HepG2 (cell line): Measurements from ENCODE around the gene LCN12. TPM values are rescaled to one million over a fixed set of nuclear protein-coding genes. Genes with fewer than 3 reads are reported as not detected.
A peak's percentile ranks its signal among the peaks of the same experiment; 100 is the strongest.

Source experiments
- ATF1 ChIP-seq: IDR thresholded peaks from 2 replicates; pipeline ENCODE4 v1.6.1; 2016; ENCODE audit warnings: mild to moderate bottlenecking, control low read depth
- ATM ChIP-seq: fragments of 450-650 bp; IDR thresholded peaks from 2 replicates; pipeline ENCODE4 v1.7.1; 2017; ENCODE audit warnings: mild to moderate bottlenecking, borderline replicate concordance
- CEBPG ChIP-seq: IDR thresholded peaks from 2 replicates; pipeline ENCODE4 v1.6.1; 2016
- CHCHD3 ChIP-seq: sonication (generic); formaldehyde crosslinking; IDR thresholded peaks from 2 replicates; pipeline ENCODE4 v1.8.0; 2022; ENCODE audit warnings: mild to moderate bottlenecking, missing genetic modification reagents, moderate library complexity
- ELF3 ChIP-seq: IDR thresholded peaks from 2 replicates; pipeline ENCODE4 v1.6.1; 2016; ENCODE audit warnings: missing genetic modification reagents, missing compliant biosample characterization
- FOXJ3 ChIP-seq: sonication (generic); formaldehyde crosslinking; IDR thresholded peaks from 2 replicates; pipeline ENCODE4 v1.4.0; 2020; ENCODE audit warnings: missing genetic modification reagents, mild to moderate bottlenecking, borderline replicate concordance
- GABPB1 ChIP-seq: IDR thresholded peaks from 2 replicates; pipeline ENCODE4 v1.6.1; 2016; ENCODE audit warnings: mild to moderate bottlenecking, missing genetic modification reagents, moderate library complexity, missing compliant biosample characterization
- IKZF4 ChIP-seq: sonication (generic); formaldehyde crosslinking; IDR thresholded peaks from 2 replicates; pipeline ENCODE4 v1.5.1; 2020; ENCODE audit warnings: borderline replicate concordance, mild to moderate bottlenecking, low read depth, missing genetic modification reagents; ENCODE audit errors: not compliant biosample characterization
- MAF1 ChIP-seq: sonication (generic); formaldehyde crosslinking; IDR thresholded peaks from 2 replicates; pipeline ENCODE4 v1.5.0; 2020; ENCODE audit warnings: missing genetic modification reagents, borderline replicate concordance
- MATR3 ChIP-seq: sonication (generic); formaldehyde crosslinking; IDR thresholded peaks from 2 replicates; pipeline ENCODE4 v1.4.0; 2020; ENCODE audit warnings: missing genetic modification reagents
- PHB2 ChIP-seq: fragments of 450-650 bp; IDR thresholded peaks from 2 replicates; pipeline ENCODE4 v1.6.1; 2018; ENCODE audit not compliant: partially characterized antibody
- PHF20 ChIP-seq: sonication (generic); formaldehyde crosslinking; IDR thresholded peaks from 2 replicates; pipeline ENCODE4 v1.5.0; 2020; ENCODE audit warnings: mild to moderate bottlenecking, missing genetic modification reagents
- PRMT3 ChIP-seq: sonication (generic); formaldehyde crosslinking; IDR thresholded peaks from 2 replicates; pipeline ENCODE4 v1.8.1; 2022; ENCODE audit warnings: low read depth, mild to moderate bottlenecking, moderate library complexity, missing genetic modification reagents, borderline replicate concordance
- SIN3A ChIP-seq: IDR thresholded peaks from 2 replicates; pipeline ENCODE4 v1.6.1; 2011; ENCODE audit warnings: low read depth, mild to moderate bottlenecking, control low read depth, low read length, borderline replicate concordance
- YEATS2 ChIP-seq: sonication (generic); formaldehyde crosslinking; IDR thresholded peaks from 2 replicates; pipeline ENCODE4 v1.4.0; 2020; ENCODE audit warnings: missing genetic modification reagents, borderline replicate concordance
- ZBTB43 ChIP-seq: sonication (generic); formaldehyde crosslinking; conservative IDR thresholded peaks from 2 replicates; pipeline ENCODE4 v1.4.0; 2020; ENCODE audit warnings: missing genetic modification reagents
- ZBTB8A ChIP-seq: sonication (generic); formaldehyde crosslinking; IDR thresholded peaks from 2 replicates; pipeline ENCODE4 v1.4.0; 2020; ENCODE audit warnings: mild to moderate bottlenecking, low read depth, missing genetic modification reagents, borderline replicate concordance
- ZFP82 ChIP-seq: sonication (generic); formaldehyde crosslinking; IDR thresholded peaks from 2 replicates; pipeline ENCODE4 v1.5.1; 2020; ENCODE audit warnings: mild to moderate bottlenecking, missing genetic modification reagents, borderline replicate concordance
- ZNF33B ChIP-seq: sonication (generic); formaldehyde crosslinking; IDR thresholded peaks from 2 replicates; pipeline ENCODE4 v1.5.1; 2020; ENCODE audit warnings: mild to moderate bottlenecking, missing genetic modification reagents
- ZNF382 ChIP-seq: sonication (generic); formaldehyde crosslinking; IDR thresholded peaks from 2 replicates; pipeline ENCODE4 v1.5.0; 2020; ENCODE audit warnings: missing genetic modification reagents, mild to moderate bottlenecking, borderline replicate concordance
- ZNF496 ChIP-seq: sonication (generic); formaldehyde crosslinking; IDR thresholded peaks from 2 replicates; pipeline ENCODE4 v1.8.1; 2023; ENCODE audit warnings: mild to moderate bottlenecking, moderate library complexity, missing genetic modification reagents; ENCODE audit not compliant: insufficient replicate concordance
- ZNF772 ChIP-seq: sonication (generic); formaldehyde crosslinking; IDR thresholded peaks from 2 replicates; pipeline ENCODE4 v1.5.0; 2020; ENCODE audit warnings: mild to moderate bottlenecking, missing genetic modification reagents
- ZNF775 ChIP-seq: sonication (generic); formaldehyde crosslinking; IDR thresholded peaks from 2 replicates; pipeline ENCODE4 v1.4.0; 2020; ENCODE audit warnings: missing genetic modification reagents, mild to moderate bottlenecking, moderate library complexity, borderline replicate concordance
- ZNF781 ChIP-seq: sonication (generic); formaldehyde crosslinking; IDR thresholded peaks from 2 replicates; pipeline ENCODE4 v1.5.1; 2020; ENCODE audit warnings: borderline replicate concordance, mild to moderate bottlenecking, missing genetic modification reagents; ENCODE audit errors: not compliant biosample characterization
- polyA plus RNA-seq, 8 experiments: library from polyadenylated mRNA; depleted of rRNA in 3 of 8; stranded (reverse) in 7 of 8; unstranded in 1 of 8; fragments of >200 nt; fragmentation: Illumina TruSeq in 4 of 8; extraction: Trizol in 4 of 8; gene quantifications; 2 replicates each; pipeline versions ENCODE4 v1.2.1 to v1.2.3, GENCODE V29; 2011 to 2016; ENCODE audit warnings: low read depth in 4 of 8, missing spikeins in 1 of 8, mixed read lengths in 1 of 8; ENCODE audit not compliant: insufficient read depth in 1 of 8
- total RNA-seq, 5 experiments: library from RNA; depleted of rRNA; stranded (reverse); fragments of >200 nt; fragmentation: Illumina TruSeq; extraction: Trizol; gene quantifications; 2 replicates each; pipeline ENCODE4 v1.2.3, GENCODE V29; 2016; ENCODE audit warnings: low read depth in 1 of 5
- TF ChIP-seq, protein P1 (sequence below): sonication (generic); formaldehyde crosslinking; IDR thresholded peaks from 2 replicates; pipeline ENCODE4 v1.4.0; 2020; ENCODE audit warnings: mild to moderate bottlenecking, low read depth, missing genetic modification reagents
- TF ChIP-seq, protein P2 (sequence below): sonication (generic); formaldehyde crosslinking; IDR thresholded peaks from 2 replicates; pipeline ENCODE4 v1.4.0; 2020; ENCODE audit warnings: mild to moderate bottlenecking, missing genetic modification reagents, borderline replicate concordance

Gene LCN12
- total and polyA plus RNA-seq, 2 of the 13 experiments (the other 11 are each of a cell fraction or from before 2014, with no cell fraction given): 3.4 to 6.9 TPM

DNA sequence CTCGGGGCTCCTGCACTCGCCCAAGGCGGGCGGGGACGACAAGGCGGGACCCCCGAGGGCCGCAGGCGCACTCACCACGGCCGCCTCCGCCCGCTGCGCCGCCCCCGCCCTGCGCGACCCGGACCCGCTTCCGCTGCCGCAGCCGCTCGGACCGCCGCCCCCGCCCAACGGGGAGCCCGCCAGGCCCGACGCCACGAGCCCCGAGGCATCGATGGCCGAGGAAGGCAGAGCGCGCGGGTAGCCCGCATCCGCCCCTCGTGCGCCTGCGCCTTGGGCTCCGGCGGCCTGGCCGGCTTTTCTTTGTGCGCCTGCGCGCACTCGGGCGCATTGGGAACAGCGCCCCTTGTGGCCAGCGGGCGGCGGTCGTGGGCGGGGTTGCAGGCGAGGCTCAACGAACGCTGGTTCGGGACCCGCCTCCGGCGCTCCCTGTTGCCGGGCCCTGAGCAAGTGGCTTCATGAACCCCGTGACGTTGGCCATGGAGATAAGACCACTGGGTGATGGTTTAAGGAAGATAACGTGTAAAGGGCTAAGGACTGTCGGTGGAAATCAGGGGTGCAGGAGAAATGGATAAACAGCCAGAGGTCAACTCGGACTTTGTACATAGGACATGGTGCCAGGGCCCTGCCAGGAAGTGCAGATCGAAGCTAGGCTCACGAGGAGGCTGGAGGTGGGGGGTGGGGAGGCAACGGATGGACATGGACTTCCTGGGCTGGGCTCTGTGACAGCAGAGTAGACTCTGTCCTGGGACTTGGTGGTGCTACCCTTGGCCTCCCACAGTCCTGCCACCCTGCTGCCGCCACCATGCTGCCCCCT lies 7.3 kb upstream of the LCN12 start, which contains the start of the genes C8G and FBXW5 (continued):
- TF ChIP-seq PRMT3 (CRISPR knock-in tag): no peak
- TF ChIP-seq ZBTB43 (CRISPR knock-in tag): no peak
- TF ChIP-seq MAF1 (CRISPR knock-in tag): no peak
- TF ChIP-seq ZNF781 (CRISPR knock-in tag): peak; percentile 33
- no peak for TF ChIP-seq ZNF382 (CRISPR knock-in tag)
- TF ChIP-seq IKZF4: peak; percentile 30
- TF ChIP-seq ZNF772 (CRISPR knock-in tag): peak; percentile 74; the same call in 1 of the 2 replicates
- TF ChIP-seq ELF3 (CRISPR knock-in tag): no peak
- TF ChIP-seq ATF1 (CRISPR knock-in tag): no peak
- TF ChIP-seq PHF20 (CRISPR knock-in tag): peak; percentile 54; the same call in 1 of the 2 replicates
- no peak for TF ChIP-seq SIN3A
- no peak for TF ChIP-seq PHB2
- TF ChIP-seq GABPB1: peak; percentile 88
- TF ChIP-seq, protein P1, sequence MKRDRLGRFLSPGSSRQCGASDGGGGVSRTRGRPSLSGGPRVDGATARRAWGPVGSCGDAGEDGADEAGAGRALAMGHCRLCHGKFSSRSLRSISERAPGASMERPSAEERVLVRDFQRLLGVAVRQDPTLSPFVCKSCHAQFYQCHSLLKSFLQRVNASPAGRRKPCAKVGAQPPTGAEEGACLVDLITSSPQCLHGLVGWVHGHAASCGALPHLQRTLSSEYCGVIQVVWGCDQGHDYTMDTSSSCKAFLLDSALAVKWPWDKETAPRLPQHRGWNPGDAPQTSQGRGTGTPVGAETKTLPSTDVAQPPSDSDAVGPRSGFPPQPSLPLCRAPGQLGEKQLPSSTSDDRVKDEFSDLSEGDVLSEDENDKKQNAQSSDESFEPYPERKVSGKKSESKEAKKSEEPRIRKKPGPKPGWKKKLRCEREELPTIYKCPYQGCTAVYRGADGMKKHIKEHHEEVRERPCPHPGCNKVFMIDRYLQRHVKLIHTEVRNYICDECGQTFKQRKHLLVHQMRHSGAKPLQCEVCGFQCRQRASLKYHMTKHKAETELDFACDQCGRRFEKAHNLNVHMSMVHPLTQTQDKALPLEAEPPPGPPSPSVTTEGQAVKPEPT (CRISPR knock-in tag): no peak
- TF ChIP-seq, protein P2, sequence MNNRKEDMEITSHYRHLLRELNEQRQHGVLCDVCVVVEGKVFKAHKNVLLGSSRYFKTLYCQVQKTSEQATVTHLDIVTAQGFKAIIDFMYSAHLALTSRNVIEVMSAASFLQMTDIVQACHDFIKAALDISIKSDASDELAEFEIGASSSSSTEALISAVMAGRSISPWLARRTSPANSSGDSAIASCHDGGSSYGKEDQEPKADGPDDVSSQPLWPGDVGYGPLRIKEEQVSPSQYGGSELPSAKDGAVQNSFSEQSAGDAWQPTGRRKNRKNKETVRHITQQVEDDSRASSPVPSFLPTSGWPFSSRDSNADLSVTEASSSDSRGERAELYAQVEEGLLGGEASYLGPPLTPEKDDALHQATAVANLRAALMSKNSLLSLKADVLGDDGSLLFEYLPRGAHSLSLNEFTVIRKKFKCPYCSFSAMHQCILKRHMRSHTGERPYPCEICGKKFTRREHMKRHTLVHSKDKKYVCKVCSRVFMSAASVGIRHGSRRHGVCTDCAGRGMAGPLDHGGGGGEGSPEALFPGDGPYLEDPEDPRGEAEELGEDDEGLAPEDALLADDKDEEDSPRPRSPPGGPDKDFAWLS (CRISPR knock-in tag): no peak
- TF ChIP-seq ZBTB8A (CRISPR knock-in tag): no peak
- TF ChIP-seq MATR3: no peak
- TF ChIP-seq ZNF496 (CRISPR knock-in tag): no peak
- peak; percentile 43; the same call in 1 of the 2 replicates for TF ChIP-seq CEBPG
- no peak for TF ChIP-seq ZNF775 (CRISPR knock-in tag)
- no peak for TF ChIP-seq ATM
- no peak for TF ChIP-seq FOXJ3 (CRISPR knock-in tag)
- no peak for TF ChIP-seq CHCHD3 (CRISPR knock-in tag)
- peak; percentile 70; the same call in 1 of the 2 replicates for TF ChIP-seq ZFP82 (CRISPR knock-in tag)
- TF ChIP-seq YEATS2 (CRISPR knock-in tag): peak; percentile 67
- TF ChIP-seq ZNF33B (CRISPR knock-in tag): no peak
